ENCODE measurements around the gene PTPRC.

The PTPRC gene

GRCh38 chr1:198674009-198674408 lies 35.2 kb downstream of the PTPRC start:
- DNase-seq (ENCODE audit: low read depth), result no peak

- no peak for DNase-seq (ENCODE audit: low read depth)
Observed at GRCh38 chr1:198676253-198676652, 37.4 kb downstream of the PTPRC start.

GRCh38 chr1:198677027-198677426 lies 38.2 kb downstream of the PTPRC start:
- no peak for DNase-seq (ENCODE audit: low read depth)

- no peak for DNase-seq (ENCODE audit: low read depth)
Observed at GRCh38 chr1:198677871-198678270, 39.0 kb downstream of the PTPRC start.

DNA sequence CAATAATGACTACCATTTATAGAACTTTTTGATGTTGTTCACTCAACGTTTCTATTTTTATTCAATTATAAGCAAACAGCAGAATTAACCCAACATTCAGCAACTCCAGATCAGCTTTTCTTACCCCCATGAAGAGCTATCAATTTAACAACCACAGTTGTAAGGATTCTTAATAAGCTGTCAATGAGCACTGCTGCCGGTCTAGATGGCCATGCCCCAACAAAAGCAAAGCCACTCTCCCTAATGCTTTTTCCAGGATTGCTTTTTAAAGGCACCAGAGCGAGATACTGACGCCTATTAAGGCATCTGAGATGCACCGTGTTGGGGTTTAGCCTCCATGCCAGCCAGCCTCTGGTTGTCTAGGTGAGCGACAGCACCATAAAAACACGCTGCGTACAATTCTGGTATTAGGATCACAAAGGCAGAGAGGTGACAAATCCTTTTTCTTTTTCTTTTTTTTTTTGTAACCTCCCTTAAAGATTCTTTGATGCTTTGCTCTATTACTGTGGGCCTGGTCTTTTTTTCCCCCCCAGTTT lies 39.5 kb downstream of the PTPRC start:
- DNase-seq (ENCODE audit: low read depth), result no peak

DNA sequence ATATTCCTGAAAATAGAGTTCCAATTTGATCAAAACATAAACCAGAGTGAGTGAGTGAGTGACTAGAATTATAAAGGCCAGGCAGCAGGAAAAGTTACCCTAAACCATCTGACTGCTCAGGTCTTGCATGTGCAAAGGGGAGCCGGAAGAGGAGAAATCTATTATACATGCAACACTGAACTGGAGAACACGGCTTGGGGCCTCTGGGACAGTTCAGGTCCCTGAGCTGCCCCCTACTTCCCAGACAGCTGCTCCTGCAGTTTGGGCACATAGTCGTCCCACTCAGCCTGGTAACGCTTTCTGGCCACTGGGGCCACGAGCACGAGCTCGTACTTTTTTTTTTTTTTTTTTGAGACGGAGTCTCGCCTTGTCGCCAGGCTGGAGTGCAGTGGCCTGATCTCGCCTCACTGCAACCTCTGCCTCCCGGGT lies 40.1 kb downstream of the PTPRC start:
- DNase-seq (ENCODE audit: low read depth), result no peak

- DNase-seq (ENCODE audit: low read depth), result no peak
Observed at GRCh38 chr1:198679535-198680173, 40.8 kb downstream of the PTPRC start.

- no peak for DNase-seq (ENCODE audit: low read depth)
Observed at GRCh38 chr1:198680174-198680875, 41.5 kb downstream of the PTPRC start.

- DNase-seq (ENCODE audit: low read depth), result peak; percentile 71
Observed at GRCh38 chr1:198681252-198681651, 42.4 kb downstream of the PTPRC start.

- peak; percentile 97 for DNase-seq (ENCODE audit: low read depth)
Observed at GRCh38 chr1:198681831-198682759, 43.3 kb downstream of the PTPRC start.

GRCh38 chr1:198682850-198683249 lies 44.0 kb downstream of the PTPRC start:
- DNase-seq (ENCODE audit: low read depth), result no peak

GRCh38 chr1:198683449-198683848 lies 44.6 kb downstream of the PTPRC start:
- no peak for DNase-seq (ENCODE audit: low read depth)

- DNase-seq (ENCODE audit: low read depth), result peak; percentile 59
Observed at GRCh38 chr1:198686069-198686728, 47.4 kb downstream of the PTPRC start.

- DNase-seq (ENCODE audit: low read depth), result no peak
Observed at GRCh38 chr1:198687429-198687828, 48.6 kb downstream of the PTPRC start.

DNA sequence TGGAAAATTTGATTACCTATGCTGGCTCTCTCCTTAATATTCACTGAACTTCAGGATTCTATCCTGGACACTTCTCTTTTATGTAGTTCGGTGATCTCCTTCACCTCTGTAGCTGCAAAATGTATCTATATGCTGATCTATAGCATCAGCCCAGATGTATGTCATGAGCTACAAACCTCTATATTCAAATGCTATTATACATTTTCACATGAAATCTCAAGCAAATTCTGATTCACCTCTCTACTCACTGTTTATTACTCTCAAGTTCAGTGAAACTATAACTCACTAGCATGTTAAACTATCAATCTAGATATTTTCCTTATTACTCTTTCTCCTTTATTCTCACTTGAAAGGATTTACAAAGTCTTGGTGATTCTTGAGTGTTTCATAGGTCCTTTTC lies 52.2 kb downstream of the PTPRC start:
- no peak for DNase-seq (ENCODE audit: low read depth)

DNA sequence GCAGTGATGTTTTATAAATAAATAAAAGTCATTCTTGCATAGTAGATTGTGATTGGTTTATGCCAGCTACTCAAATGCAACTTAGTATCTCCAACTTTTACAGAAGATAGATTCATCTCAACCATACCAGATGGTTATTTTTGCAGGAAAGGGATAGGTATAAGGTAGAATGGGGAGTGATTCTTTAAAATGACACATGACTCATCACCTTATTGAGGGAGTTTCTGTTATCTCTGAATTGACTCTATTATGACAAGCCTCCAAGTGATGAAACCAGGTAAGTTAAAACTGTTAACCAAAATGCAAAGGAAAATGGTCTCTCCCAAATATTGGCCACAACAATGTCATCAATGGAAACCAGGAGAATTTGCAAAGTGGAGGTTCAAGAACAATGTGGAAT lies 54.5 kb downstream of the PTPRC start:
- DNase-seq (ENCODE audit: low read depth), result no peak

- no peak for DNase-seq (ENCODE audit: low read depth)
Observed at GRCh38 chr1:198694542-198694941, 55.7 kb downstream of the PTPRC start.

- no peak for DNase-seq (ENCODE audit: low read depth)
Observed at GRCh38 chr1:198696211-198696610, 57.4 kb downstream of the PTPRC start.

DNA sequence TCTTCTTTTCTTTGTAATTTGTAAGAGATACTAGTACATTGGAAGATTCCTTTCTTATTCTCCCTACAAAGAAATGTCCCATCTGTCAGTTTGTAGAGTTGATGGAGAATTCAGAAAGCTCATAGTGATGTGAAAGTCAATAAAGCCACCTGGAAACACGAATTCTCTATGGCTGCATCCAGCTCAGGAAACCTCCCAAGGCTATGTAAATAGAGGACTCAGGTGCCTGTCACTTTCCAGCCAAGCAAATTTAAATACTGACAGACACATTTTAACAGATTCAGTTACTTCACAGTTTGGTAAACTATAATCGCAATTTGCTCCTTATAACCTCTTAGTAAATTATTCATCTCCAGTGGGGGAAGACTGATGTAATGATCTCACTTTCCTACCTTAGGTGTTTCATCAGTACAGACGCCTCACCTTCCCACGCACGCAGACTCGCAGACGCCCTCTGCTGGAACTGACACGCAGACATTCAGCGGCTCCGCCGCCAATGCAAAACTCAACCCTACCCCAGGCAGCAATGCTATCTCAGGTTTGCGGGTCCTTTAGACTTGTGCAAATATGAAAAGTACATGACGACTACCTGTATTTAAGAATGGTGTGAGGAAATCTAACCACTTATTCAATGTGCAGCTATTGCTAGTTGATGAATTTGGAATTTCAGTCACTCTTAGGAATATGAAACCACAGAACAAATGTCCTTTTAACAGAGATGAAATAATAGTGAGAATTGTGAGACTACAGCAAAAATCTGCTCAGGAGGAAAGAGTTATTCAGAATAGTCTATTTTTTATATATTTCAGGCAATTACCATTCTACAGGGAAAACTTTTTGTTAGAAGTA lies 60.6 kb downstream of the PTPRC start:
- peak; percentile 43 for DNase-seq (ENCODE audit: low read depth)

GRCh38 chr1:198700016-198700392 lies 61.2 kb downstream of the PTPRC start:
- DNase-seq (ENCODE audit: low read depth), result no peak

- no peak for DNase-seq (ENCODE audit: low read depth)
Observed at GRCh38 chr1:198700396-198700795, 61.6 kb downstream of the PTPRC start.

Data from iris pigment epithelial cell (primary cell).